ENCODE results near the gene TBL3. TPM values are rescaled to one million over a fixed set of nuclear protein-coding genes. Genes with fewer than 3 reads are reported as not detected.

Gene TBL3
- total and polyA plus RNA-seq, 9 of the 15 experiments (the other 6 are each of a cell fraction or from before 2014, with no cell fraction given) = 0.97 to 117 (median 24.5) TPM

- TF ChIP-seq HOMEZ (CRISPR knock-in tag; IDR thresholded peaks at IDR 0.05) = no peak
- peak; percentile 78; the same call in 1 of the 2 replicates for TF ChIP-seq CHD2 (IDR thresholded peaks at IDR 0.05; ENCODE audit: low read depth, low read length)
- TF ChIP-seq TBP (optimal IDR thresholded peaks at IDR 0.05; ENCODE audit: low read depth, low read length) = no peak
- no peak for TF ChIP-seq ZNF280B (CRISPR knock-in tag; IDR thresholded peaks at IDR 0.05)
- TF ChIP-seq THRAP3 (IDR thresholded peaks at IDR 0.05; ENCODE audit: borderline replicate concordance) = no peak
These were observed 50.9 kb downstream of the TBL3 start (continued) for GRCh38 chr16:2022723-2023091.
